Activated naive CD8-positive, alpha-beta T cell treated with anti-CD3 and anti-CD28 coated beads, Interleukin-2, amount 10 ng/mL, durations not matched to agents 7 days and 5 days (primary cell): ENCODE measurements around the gene STARD7. TPM values are rescaled to one million over a fixed set of nuclear protein-coding genes. Genes with fewer than 3 reads are reported as not detected.
A peak's percentile ranks its signal among the peaks of the same experiment; 100 is the strongest.
"Not testable (repeated sequence)": the region's sequence is repeated elsewhere in the genome, so short reads cannot be mapped to it uniquely, and the experiment has no call there.

ENCODE experiments used
- ATAC-seq: fragments of 150-1000 bp; cut with Tn5 transposase; one replicate; pipeline ENCODE4 v1.10.0; 2021; ENCODE audit warnings: low read depth, moderate library complexity
- POLR2A ChIA-PET: fragments of 350-600 bp; sonication (Branson Sonifier 250); formaldehyde crosslinking; loops from one replicate; lab custom pipeline; 2021; ENCODE audit warnings: antibody characterized with exemption; lab: Charles Lee
- DNase-seq: peaks from one replicate; pipeline ENCODE4 v3.0.0; 2021
- H3K27ac Mint-ChIP-seq: one replicate; pipeline ENCODE4 v1.8.0; 2022; ENCODE audit warnings: mild to moderate bottlenecking, mixed read lengths
- H3K27me3 Mint-ChIP-seq: one replicate; pipeline ENCODE4 v1.8.0; 2022; ENCODE audit warnings: mild to moderate bottlenecking, moderate library complexity, mixed read lengths
- H3K36me3 Mint-ChIP-seq: one replicate; pipeline ENCODE4 v1.8.0; 2021; ENCODE audit warnings: mild to moderate bottlenecking, mixed read lengths
- H3K4me1 Mint-ChIP-seq: one replicate; pipeline ENCODE4 v1.8.0; 2021; ENCODE audit warnings: mixed read lengths
- H3K4me3 Mint-ChIP-seq: one replicate; pipeline ENCODE4 v1.8.0; 2022; ENCODE audit warnings: mild to moderate bottlenecking, moderate library complexity, mixed read lengths
- H3K9me3 Mint-ChIP-seq: one replicate; pipeline ENCODE4 v1.8.0; 2021; ENCODE audit warnings: mixed read lengths
- total RNA-seq, 2 experiments: library from RNA; stranded (reverse); gene quantifications; one replicate each; pipeline ENCODE4 v1.2.3, GENCODE V29; 2021

STARD7 gene
- total RNA-seq, 2 experiments from 2014 or later, result 105 to 114 TPM

- Mint-ChIP-seq H3K9me3 (peaks cover 5% of the 10 kb centered on the region), H3K36me3 (peaks cover 7% of the 10 kb centered on the region), H3K4me1 (peaks cover 36% of the 10 kb centered on the region), H3K27me3 (no peaks in the 10 kb centered on the region), H3K27ac (peak overlapping the region; percentile 99), H3K4me3 (peak overlapping the region; percentile 80)
- ATAC-seq (peak; percentile 86), DNase-seq (peak; percentile 74)
- POLR2A ChIA-PET, result interaction anchor here (1.2 to 3.7 kb wide), 6 partner anchors 10 to 171 kb away, joined by 3 to 89 read pairs (median 10); partner anchors contain the start of genes ASTL, DUSP2, NCAPH and STARD7
Observed at GRCh38 chr2:96164459-96165184, 44.0 kb downstream of the STARD7 start.

- Mint-ChIP-seq H3K36me3 (peaks cover 9% of the 10 kb centered on the region), H3K4me1 (peaks cover 44% of the 10 kb centered on the region), H3K27ac (peak overlapping the region; percentile 99), H3K4me3 (peak overlapping the region; percentile 80), H3K27me3 (no peaks in the 10 kb centered on the region), H3K9me3 (peaks cover 3% of the 10 kb centered on the region)
- POLR2A ChIA-PET, result interaction anchor here (0.8 to 3.7 kb wide), 7 partner anchors 11 to 172 kb away, joined by 3 to 89 read pairs (median 9); partner anchors contain the start of genes ASTL, DUSP2, NCAPH and STARD7
- peak; percentile 67 for ATAC-seq
- peak; percentile 76 for DNase-seq
Observed at GRCh38 chr2:96163768-96164429, 44.7 kb downstream of the STARD7 start.

- Mint-ChIP-seq H3K27me3 (no peaks in the 10 kb centered on the region), H3K27ac (peak overlapping the region; percentile 99), H3K4me3 (peak overlapping the region; percentile 80), H3K9me3 (peaks cover 3% of the 10 kb centered on the region), H3K36me3 (peaks cover 9% of the 10 kb centered on the region), H3K4me1 (peaks cover 45% of the 10 kb centered on the region)
- POLR2A ChIA-PET, result interaction anchor here (0.8 to 3.7 kb wide), 7 partner anchors 11 to 172 kb away, joined by 3 to 89 read pairs (median 9); partner anchors contain the start of genes ASTL, DUSP2, NCAPH and STARD7
- no peak for DNase-seq
- no peak for ATAC-seq
Observed at GRCh38 chr2:96163415-96163767, 45.2 kb downstream of the STARD7 start.

- POLR2A ChIA-PET, result interaction anchor here (3.7 kb wide), 1 partner anchor 16 kb away, joined by 89 read pairs; the partner anchor contains the start of gene DUSP2
- no peak for ATAC-seq
- Mint-ChIP-seq H3K36me3 (peaks cover 9% of the 10 kb centered on the region), H3K27me3 (no peaks in the 10 kb centered on the region), H3K4me1 (peaks cover 59% of the 10 kb centered on the region), H3K4me3 (peak overlapping the region; percentile 25), H3K9me3 (peaks cover 3% of the 10 kb centered on the region), H3K27ac (peak overlapping the region; percentile 82)
- DNase-seq, result no peak
Observed at GRCh38 chr2:96161898-96162297, 46.7 kb downstream of the STARD7 start.

- ATAC-seq, H3K27ac Mint-ChIP-seq, H3K36me3 Mint-ChIP-seq, H3K27me3 Mint-ChIP-seq, DNase-seq, H3K4me3 Mint-ChIP-seq, H3K9me3 Mint-ChIP-seq: not testable (repeated sequence)
- H3K4me1 Mint-ChIP-seq, result peaks cover 67% of the 10 kb centered on the region
- POLR2A ChIA-PET, result interaction anchor here (4.4 kb wide), 1 partner anchor 15 kb away, joined by 51 read pairs; the partner anchor contains the start of gene DUSP2
Observed at GRCh38 chr2:96160366-96160765, 48.3 kb downstream of the STARD7 start.

- Mint-ChIP-seq H3K36me3 (peaks cover 9% of the 10 kb centered on the region), H3K4me1 (peaks cover 61% of the 10 kb centered on the region), H3K27ac (peak overlapping the region; percentile 84), H3K9me3 (peaks cover 3% of the 10 kb centered on the region), H3K4me3 (peak overlapping the region; percentile 41), H3K27me3 (peaks cover 6% of the 10 kb centered on the region)
- ATAC-seq, result no peak
- no peak for DNase-seq
- POLR2A ChIA-PET, result interaction anchor here (4.4 kb wide), 1 partner anchor 14 kb away, joined by 51 read pairs; the partner anchor contains the start of gene DUSP2
Observed at GRCh38 chr2:96159084-96159830, 49.4 kb downstream of the STARD7 start.

- DNase-seq (no peak), ATAC-seq (no peak)
- H3K36me3 Mint-ChIP-seq, result peaks cover 9% of the 10 kb centered on the region
- peaks cover 6% of the 10 kb centered on the region for H3K27me3 Mint-ChIP-seq
- H3K27ac Mint-ChIP-seq, result peak overlapping the region; percentile 80
- H3K4me3 Mint-ChIP-seq, result no peak overlapping the region
- H3K4me1 Mint-ChIP-seq, result peaks cover 56% of the 10 kb centered on the region
- peaks cover 3% of the 10 kb centered on the region for H3K9me3 Mint-ChIP-seq
- POLR2A ChIA-PET, result interaction anchor here (4.4 kb wide), 1 partner anchor 13 kb away, joined by 51 read pairs; the partner anchor contains the start of gene DUSP2
Observed at GRCh38 chr2:96158554-96158940, 50.1 kb downstream of the STARD7 start.

- peak; percentile 71 for DNase-seq
- Mint-ChIP-seq H3K4me1 (peaks cover 57% of the 10 kb centered on the region), H3K4me3 (peak overlapping the region; percentile 59), H3K36me3 (peaks cover 9% of the 10 kb centered on the region), H3K27me3 (peaks cover 6% of the 10 kb centered on the region), H3K9me3 (peaks cover 3% of the 10 kb centered on the region), H3K27ac (peak overlapping the region; percentile 80)
- POLR2A ChIA-PET, result interaction anchor here (4.4 kb wide), 1 partner anchor 12 kb away, joined by 51 read pairs; the partner anchor contains the start of gene DUSP2
- ATAC-seq, result peak; percentile 79
Observed at GRCh38 chr2:96157649-96158553, 50.7 kb downstream of the STARD7 start.

GRCh38 chr2:96156926-96157648 is 51.5 kb downstream of the STARD7 start:
- peak overlapping the region; percentile 59 for H3K4me3 Mint-ChIP-seq
- ATAC-seq (no peak), DNase-seq (no peak)
- H3K36me3 Mint-ChIP-seq, result peaks cover 9% of the 10 kb centered on the region
- H3K4me1 Mint-ChIP-seq, result peaks cover 54% of the 10 kb centered on the region
- POLR2A ChIA-PET, result interaction anchor here (4.4 kb wide), 1 partner anchor 11 kb away, joined by 51 read pairs; the partner anchor contains the start of gene DUSP2
- peaks cover 3% of the 10 kb centered on the region for H3K9me3 Mint-ChIP-seq
- peak overlapping the region; percentile 80 for H3K27ac Mint-ChIP-seq
- peaks cover 6% of the 10 kb centered on the region for H3K27me3 Mint-ChIP-seq

GRCh38 chr2:96156011-96156820 is 52.4 kb downstream of the STARD7 start:
- DNase-seq (no peak), ATAC-seq (peak; percentile 37)
- Mint-ChIP-seq H3K36me3 (peaks cover 9% of the 10 kb centered on the region), H3K27ac (peak overlapping the region; percentile 75), H3K9me3 (peaks cover 3% of the 10 kb centered on the region), H3K27me3 (peaks cover 6% of the 10 kb centered on the region), H3K4me1 (peaks cover 59% of the 10 kb centered on the region), H3K4me3 (no peak overlapping the region)
- POLR2A ChIA-PET, result interaction anchor here (4.4 kb wide), 1 partner anchor 11 kb away, joined by 51 read pairs; the partner anchor contains the start of gene DUSP2
